CD4-positive, alpha-beta T cell treated with Interleukin-4 for 4 hours (primary cell): Measurements from ENCODE around the gene TEX11.

ENCODE experiments used
- DNase-seq: peaks from one replicate; pipeline ENCODE4 v3.0.0-alpha.2; 2020

TEX11 gene

GRCh38 chrX:70482300-70482699 is 426.2 kb downstream of the TEX11 start:
- DNase-seq: no peak

GRCh38 chrX:70481471-70482270 is 426.8 kb downstream of the TEX11 start:
- no peak for DNase-seq

GRCh38 chrX:70480660-70481018 is 427.9 kb downstream of the TEX11 start:
- DNase-seq: no peak

- no peak for DNase-seq
Observed at GRCh38 chrX:70479922-70480659, 428.4 kb downstream of the TEX11 start.

GRCh38 chrX:70479247-70479921 is 429.1 kb downstream of the TEX11 start:
- no peak for DNase-seq
